ENCODE measurements around the gene OSBPL2.

GRCh38 chr20:62286493-62287064, 48.3 kb downstream of the OSBPL2 start:
- TF ChIP-seq CEBPB (tag; IDR thresholded peaks at IDR 0.05) (no peak), ETS2 (tag; IDR thresholded peaks at IDR 0.05; ENCODE audit: borderline replicate concordance, poor library complexity, severe bottlenecking) (no peak), POLR2AphosphoS5 (IDR thresholded peaks at IDR 0.05; ENCODE audit: control insufficient read depth, insufficient read depth, low read depth, low read length) (no peak), REST (IDR thresholded peaks at IDR 0.05; ENCODE audit: borderline replicate concordance) (no peak), REST (CRISPR knock-in tag; IDR thresholded peaks at IDR 0.05; ENCODE audit: low read depth) (no peak), ZNF436 (CRISPR knock-in tag; IDR thresholded peaks at IDR 0.05) (no peak), CTCF (IDR thresholded peaks at IDR 0.05 in 2 of 3, conservative IDR thresholded peaks at IDR 0.05 in 1 of 3; ENCODE audit: insufficient read depth in 2 of 3, low read depth in 1 of 3, low read length in 3 of 3) (no peak), FOXJ2 (tag; IDR thresholded peaks at IDR 0.05) (no peak), PRDM10 (IDR thresholded peaks at IDR 0.05; ENCODE audit: partially characterized antibody) (no peak), EGR1 (conservative IDR thresholded peaks at IDR 0.05) (no peak)

All from K562 (cell line).